GM19395 (cell line): ENCODE measurements around the gene AP1M2.
"Not testable (repeated sequence)": the region's sequence is repeated elsewhere in the genome, so short reads cannot be mapped to it uniquely, and the experiment has no call there.

Experiments used
- ATAC-seq: cut with Tn5 transposase; IDR thresholded peaks from one replicate; pipeline ENCODE4 v1.9.1; 2021; ENCODE audit warnings: mild to moderate bottlenecking, moderate library complexity; ENCODE audit not compliant: unreplicated experiment

The AP1M2 gene

DNA sequence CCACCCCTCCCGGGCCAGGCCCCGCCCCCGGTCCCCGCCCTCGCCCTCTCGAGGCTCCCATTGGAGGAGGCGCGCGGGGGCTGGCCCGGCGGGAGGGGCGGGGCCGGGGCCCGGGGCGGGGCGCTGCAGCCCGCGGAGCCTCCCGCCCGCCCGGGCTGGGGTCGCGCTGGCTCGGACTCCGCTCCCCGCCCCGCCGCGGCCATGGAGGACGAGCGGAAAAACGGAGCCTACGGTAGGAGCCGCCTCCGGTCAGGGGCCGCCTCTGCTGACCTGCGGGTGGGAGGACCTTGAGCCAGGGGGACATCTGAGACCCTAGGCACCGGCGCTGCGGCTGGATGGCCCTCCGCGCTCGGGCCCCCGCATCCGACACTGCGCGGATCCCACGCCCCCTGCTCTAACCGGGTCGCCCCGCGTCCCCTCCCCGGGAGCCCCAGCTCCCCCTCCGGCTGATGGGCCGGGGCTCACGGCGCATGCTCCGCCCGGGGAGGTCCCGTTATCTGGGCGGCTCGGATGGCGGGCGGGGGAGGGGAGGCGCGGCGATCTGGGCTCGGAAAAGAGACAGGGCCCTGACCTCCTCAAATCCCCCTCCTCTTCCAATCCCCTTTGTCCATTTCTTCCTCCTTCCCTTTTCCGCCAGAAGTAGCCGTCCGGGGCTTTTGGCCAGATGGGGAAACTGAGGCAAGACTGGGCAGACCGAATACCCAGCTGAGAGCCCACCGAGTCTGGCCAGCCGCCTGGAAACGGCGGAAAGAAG, 15.4 kb upstream of the AP1M2 start:
- peak; percentile 44 for ATAC-seq

DNA sequence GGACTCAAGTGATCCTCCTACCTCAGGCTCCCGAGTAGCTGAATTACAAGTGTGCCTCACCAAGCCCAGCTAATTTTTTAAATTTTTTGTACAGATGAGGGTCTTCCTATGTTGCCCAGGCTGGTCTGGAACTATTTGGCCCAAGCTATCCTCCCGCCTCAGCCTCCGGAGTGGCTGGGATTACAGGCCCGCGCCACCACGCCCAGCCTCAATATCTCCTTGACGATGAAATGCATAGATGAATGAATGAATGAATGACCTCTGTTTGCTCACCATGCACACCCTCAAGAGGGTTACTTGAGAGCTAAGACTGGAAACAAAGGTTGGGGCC, 14.9 kb upstream of the AP1M2 start:
- no peak for ATAC-seq

DNA sequence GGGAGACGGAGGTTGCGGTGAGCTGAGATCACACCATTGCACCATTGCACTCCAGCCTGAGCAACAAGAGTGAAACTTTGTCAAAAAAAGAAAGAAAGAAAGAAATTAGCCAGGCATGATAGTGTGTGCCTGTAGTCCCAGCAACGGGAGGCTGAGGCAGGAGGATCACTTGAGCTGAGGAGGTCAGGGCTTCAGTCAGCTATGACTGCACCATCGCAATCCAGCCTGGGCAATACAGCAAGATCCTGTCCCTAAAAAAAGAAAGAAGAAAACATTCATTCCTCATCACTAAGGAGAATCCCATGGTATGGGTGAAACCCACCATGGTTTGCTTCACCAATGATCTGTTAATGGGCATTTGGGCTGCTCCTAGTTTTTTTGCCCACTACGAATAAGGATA, 13.0 kb upstream of the AP1M2 start:
- ATAC-seq, result no peak

DNA sequence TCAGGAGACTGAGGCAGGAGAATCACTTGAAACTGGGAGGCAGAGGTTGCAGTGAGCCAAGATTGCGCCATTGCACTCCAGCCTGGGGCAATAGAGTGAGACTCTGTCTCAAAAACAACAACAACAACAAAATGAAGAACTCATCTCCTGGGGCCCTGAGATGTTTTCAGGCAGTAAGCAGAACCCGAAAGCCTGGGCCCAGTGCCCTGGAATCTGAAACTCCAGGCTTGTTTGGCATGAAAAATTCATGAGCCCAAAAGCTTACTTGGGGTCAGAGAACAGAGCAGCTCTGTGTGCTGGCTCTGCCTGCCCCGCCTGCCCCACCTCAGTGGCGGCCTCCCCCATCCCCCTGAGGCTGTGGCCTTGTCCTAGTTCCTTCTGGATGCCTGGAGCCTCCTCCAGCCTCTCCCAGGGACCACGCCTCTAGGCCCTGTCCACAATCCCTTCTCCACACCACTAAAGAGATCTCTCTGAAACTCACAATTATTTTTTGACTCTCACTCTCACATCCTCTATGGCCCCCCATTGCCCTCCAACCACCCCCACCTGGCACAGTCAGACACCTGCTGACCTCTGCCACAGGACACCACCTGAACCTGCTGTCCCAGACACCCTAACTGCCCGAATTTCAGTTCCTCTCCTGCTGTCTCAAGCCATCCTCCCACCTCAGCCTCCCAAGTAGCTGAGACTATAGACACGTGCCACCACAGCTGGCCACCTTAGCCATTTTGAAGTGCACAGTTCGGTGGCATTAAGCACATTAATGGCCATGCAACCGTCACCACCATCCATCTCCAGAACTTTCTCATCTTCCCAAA, 6.9 kb upstream of the AP1M2 start:
- ATAC-seq, result no peak

DNA sequence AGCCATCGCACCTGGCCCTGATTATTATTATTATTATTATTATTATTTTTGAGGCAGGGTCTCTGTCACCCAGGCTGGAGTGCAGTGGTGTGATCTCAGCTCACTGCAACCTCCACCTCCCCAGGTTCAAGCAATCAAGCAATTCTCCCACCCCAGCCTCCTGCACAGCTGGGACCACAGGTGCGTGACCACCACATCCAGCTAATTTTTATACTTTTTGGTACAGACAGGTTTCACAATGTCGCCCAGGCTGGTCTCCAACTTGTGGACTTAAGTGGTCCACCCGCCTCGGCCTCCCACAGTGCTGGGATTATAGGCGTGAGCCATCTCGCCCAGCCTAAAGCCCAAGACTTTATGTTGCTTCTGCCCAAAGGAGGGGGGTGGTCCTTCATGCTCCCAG, 6.0 kb upstream of the AP1M2 start:
- no peak for ATAC-seq

DNA sequence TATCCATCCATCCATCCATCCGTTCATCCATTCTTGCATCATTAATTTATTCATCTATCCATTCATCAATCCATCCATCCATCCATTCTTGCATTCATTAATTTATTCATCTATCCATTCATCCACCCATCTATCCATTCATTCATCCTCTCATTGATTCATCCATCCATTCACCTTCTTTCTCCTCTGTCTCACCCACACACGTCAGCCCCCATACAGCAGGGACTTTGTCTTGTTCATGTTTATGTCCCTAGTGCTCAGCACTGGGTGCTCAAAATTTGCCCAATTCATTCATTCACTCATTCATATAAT, 683 bp upstream of the AP1M2 start:
- no peak for ATAC-seq

DNA sequence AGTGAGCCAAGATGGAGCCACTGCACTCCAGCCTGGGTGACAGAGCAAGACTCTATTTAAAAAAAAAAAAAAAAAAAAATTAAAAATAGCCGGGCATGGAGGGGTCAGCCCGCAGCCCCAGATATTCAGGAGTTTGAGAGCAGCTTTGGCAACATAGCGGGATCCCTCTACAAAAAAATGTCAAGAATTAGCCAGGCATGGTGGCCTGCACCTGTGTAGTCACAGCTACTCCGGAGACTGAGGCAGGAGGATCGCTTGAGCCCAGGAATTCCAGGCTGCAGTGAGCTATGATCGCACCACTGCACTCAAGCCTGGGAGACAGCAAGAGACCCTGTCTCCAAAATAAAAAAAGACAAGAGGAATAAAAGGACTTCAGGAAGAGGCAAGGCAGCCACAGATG, 716 bp downstream of the AP1M2 start:
- no peak for ATAC-seq

DNA sequence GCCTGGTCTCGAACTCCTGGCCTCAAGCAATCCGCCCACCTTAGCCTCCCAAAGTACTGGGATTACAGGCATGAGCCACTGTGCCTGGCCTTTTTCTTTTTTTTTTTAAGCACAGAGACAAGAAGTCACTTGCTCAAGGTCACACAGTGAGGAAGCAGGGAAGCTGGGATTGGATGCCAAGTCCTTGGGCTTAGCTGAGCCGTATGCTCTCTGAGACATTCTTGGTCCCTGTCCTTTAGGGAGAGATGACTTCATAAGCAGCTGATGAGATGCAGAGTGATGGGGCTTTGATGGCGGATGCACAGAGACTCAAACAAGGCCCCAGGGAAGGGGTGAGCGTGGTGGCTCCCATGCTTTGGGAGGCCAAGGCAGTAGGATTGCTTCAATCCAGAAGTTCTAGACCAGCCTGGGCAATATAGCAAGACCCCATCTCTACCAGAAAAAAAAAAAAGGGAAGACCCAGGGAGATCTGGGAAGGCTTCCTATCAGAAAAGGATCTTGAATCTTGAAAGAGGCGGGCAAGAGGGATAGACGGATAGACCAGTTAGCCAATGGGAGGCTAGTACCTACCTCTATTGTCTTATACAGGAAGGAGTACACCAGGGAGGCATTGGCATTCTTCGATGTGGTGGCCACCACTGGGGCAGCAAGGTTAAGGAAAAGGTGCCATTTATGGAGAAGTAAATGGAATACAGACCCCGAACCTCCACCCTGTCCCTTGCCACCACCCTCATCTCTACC, 3.9 kb downstream of the AP1M2 start:
- no peak for ATAC-seq

DNA sequence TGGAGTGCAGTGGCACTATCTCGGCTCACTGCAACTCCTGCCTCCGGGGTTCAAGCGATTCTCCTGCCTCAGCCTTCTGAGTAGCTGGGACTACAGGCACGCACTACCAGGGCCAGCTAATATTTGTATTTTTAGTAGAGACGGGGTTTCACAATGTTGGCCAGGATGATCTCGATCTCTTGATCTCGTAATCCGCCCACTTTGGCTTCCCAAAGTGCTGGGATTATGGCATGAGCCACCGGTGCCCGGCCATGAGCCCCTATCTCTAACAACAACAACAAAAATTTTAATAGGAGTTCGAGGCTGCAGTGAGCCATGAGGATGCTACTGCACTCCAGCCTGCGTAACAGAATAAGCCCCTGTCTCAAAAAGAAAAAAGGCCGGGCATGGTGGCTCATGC, 5.0 kb downstream of the AP1M2 start:
- ATAC-seq, result no peak

DNA sequence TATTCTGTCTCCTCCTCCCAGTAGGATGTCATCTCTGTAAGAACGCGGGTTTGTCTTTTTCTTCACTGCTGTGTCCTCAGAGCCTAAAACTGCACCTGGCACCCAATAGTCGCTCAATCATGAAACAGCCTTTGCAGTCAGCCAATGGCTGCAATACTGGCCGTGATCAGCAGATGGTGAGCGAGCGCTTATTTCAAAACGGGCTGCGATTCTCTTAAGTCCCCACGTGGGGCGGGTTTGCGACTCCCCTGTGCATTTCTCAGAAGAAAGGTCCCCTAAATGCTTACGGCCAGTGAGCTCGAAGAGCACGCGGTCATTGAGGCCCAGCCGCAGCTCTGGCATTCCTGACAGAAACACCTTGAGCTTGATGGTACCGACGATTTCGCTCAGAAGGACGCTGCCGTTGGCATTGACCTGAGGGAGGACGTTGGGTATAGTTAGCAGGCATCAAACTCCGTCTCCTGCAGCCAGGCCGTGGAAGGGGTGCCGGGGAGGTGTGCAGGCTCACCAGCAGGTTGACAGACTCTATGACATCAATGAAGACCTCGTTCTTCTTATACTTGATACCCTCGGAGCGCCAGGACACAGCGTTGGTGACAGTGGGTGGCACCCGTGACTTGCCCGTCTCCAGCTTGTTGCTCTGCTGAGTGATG, 6.0 kb downstream of the AP1M2 start:
- ATAC-seq, result no peak

DNA sequence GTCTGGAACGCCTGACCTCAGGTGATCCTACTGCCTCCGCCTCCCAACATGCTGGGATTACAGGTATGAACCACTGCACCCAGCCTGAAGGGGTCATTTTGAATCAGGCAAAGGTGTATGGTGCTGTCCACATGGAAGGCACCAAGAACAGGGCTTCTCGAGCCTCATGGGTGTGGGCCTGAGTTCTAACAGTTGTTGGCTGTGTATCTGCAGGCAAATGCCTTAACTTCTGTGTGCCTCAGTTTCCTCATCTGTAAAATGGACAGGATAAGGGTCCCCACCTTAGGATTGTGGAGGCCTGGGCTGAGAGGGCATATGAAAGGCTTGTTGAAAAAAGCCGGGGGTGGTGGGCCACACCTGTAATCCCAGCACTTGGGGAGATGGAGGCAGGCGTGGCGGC, 9.2 kb downstream of the AP1M2 start:
- ATAC-seq, result no peak

DNA sequence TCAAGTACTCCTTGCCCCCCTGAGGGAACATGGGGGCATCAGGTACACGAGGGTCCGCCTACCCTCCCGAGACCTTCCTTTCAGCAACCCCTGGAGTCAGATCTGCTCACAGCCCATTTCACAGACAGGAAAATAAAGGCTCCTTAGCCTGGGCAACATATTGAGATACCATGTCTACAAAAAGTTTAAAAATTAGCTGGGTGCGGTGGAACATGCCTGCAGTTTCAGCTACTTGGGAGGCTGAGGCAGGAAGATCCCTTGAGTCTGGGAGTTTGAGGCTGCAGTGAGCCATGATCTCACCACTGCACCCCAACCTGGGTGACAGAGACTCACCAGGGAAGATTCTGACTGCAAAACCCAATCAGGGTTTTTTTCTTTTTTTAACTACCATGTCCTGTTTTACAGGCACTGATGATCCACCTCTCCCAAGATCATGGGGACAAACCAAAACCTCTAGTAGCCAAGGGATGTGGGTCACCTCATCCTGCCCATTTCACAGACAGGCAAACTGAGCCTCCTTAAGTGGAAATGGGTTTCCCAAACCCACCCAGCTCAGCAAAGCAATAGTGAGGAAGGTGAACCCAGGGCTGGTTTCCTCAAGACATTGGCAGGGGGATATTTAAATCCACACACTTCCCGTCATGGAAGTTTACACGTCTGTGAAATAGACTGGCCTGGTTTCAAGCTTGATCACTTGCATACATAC, 11.9 kb downstream of the AP1M2 start:
- ATAC-seq, result no peak

DNA sequence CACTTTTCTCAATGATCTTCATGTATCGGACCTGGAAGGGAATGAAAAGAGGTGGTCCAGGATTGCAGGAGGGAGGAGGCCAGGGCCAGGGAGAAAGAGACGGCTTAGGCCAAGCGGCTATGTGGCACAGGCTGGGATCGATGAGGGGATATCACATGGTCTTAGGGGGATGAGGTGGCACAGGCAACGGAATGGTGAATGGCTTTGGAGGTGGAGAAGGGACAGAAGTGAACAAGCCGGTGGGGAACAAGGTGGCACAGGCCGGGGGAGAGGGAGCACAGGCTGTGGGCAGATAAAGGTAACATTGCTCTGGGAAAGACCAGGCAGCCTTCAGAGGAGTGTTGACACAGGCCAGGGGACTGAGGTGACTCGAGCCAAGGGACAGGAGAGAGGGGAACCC, 12.7 kb downstream of the AP1M2 start:
- no peak for ATAC-seq

DNA sequence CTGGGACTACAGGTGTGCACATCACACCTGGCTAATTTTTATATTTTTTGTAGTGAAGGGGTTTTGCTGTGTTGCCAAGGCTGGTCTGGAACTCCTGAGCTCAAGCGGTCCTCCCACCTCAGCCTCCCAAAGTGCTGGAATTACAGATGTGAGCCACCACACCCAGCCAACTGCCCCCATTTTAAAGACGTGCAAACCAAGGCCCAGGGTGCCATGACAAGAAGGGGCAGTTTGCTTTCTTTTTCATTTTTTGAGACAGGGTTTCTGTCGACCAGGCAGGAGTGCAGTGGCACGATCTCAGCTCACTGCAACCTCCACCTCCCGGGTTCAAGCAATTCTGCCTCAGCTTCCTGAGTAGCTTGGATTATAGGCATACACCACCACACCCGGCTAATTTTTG, 13.3 kb downstream of the AP1M2 start:
- not testable (repeated sequence) for ATAC-seq

DNA sequence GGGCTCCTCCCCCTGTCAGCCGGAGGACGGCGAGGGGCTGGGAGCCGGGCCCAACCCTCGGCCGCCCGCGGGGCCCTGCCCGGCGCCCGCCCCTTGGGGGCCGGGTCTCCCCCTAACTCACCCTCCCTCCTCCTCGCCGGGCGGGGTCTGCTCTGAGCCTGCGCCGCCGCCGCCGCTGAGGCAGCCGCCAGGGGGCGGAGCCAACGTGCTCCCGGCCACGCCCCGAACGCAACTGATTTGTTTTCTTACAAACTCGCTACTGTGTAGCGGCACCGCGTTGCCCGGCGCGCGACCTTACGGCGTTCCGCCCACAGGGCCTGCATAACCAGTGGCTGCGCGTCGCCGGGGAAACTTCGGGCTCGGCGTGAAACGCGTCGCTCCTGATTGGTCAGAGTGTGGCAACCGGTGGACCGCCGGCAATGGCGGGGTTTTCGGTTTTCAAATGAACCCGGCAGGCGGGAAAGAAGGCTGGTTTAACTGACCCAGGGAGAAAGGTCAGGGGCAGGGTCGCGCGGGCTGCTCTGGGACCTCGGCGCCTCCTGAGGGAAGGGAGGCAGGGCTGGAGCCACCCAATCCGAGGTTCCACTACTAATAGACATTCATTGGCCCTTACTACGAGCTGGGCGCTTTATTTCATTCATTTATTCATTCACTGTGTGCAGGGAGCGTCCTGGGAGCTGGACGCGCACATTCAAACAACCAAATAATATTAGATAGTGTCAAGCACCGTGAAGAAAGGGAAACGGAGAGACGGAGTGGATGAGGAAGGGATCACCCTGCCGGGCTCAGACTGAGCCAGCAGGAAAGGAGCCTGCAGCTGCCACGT, 18.1 kb downstream of the AP1M2 start, which contains the start of gene CDKN2D:
TSS of gene CDKN2D (minus strand) at position 154 of the 826 bp plus-strand sequence. CDS start 326 bp downstream, outside the sequence.
- peak; percentile 67 for ATAC-seq

DNA sequence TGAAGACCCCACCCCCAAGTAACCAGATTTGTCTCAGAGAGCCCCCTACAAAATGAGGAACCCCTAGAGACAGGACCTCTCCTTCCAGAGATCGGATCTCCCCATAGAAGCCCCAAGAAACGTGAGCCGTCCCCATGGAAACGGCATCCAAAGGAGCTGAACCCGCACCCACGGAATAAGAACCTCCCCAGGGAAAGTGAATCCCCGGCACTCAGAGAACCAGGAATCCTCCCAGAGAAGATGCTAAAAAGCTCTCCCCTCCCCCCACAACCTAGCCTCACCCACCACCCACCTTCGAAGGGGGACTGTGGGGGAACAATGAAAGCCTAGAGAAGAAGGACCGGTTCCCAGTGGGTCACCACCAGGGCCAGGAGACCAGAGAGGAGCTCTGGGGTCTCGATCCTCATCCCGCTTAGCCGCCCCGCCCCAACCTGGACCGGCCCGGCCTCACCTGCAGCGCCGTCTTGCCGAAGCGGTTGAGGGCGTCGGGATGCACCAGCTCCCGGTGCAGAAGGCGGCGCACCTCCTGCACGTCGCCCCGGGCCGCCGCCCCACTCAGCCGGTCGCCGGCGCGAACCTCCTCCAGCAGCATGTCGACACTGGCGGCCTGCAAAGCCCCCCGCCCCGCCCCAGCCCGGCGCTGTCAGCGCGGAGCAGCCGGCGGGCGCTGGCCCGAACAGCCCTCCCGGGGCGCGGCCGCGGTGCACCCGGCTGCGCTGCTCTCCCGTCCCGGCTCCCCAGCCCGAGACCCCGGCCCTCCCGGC, 18.9 kb downstream of the AP1M2 start:
- ATAC-seq, result no peak

DNA sequence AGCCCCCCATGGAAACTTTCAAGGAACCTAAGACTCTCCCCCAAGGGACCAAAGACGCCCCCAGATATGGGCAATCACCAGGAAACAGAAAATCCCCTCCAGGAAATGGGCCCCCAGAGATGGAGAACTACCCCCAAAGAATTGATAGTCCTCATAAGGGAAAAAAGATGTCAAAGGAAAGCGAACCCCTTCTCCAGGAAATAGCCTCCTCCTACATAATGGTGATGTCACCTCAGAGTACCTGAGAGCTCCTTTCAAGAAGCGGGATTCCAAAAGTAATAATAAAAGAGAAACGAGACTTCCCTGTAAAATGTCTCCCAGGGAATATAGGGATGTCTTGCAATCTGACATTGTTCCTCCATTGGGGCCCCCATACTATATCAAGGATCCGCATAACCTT, 19.5 kb downstream of the AP1M2 start:
- ATAC-seq, result no peak

DNA sequence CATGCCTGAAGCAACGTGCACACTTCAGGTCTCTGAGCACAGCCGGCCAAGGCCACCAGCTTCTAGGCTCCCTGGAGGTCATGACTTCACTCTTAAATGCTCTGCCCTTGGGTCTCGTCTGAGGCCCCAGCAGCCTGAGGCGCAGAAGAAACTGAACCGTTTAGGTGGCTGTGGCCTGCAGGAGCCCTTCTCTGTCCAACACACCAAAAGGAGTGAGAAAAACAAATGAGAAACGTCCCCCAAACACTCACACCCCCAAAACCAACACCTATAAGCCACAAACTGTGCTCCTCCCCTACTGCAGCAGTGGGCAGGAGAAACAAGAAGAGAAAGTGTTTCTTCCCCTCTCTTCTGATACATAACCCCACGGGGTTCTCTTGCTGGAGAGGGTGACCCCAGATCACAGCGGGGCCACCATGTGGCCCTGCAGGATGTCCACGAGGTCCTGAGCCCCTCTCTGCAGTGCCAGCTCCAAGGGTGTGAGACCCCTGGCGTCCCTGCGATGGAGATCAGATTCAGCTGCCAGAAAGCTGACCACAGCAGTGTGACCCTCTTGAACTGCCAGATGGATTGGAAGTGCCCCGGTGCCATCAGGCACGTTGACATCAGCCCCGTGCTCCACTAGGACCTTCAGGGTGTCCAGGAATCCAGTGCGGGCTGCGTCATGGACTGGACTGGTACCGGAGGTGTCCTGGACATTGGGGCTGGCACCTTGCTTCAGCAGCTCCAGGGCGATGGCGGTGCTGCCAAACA, 20.3 kb downstream of the AP1M2 start:
- ATAC-seq, result no peak

DNA sequence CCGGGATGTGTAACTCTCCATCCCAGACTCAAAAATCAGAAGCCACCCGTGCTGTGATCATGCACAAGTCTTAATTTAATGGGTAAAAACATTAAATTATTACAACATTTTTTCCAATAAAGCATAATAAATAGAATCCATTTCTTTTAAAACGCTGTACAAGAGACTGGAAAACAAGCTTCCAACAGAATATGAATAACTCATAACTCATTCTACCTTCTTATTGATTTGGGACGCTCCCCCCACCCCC, 20.8 kb downstream of the AP1M2 start:
- ATAC-seq, result no peak
